PC-9 (cell line): ENCODE results near the gene TCF12.

Experiments used
- CTCF ChIP-seq: fragments of 200-600 bp; sonication (generic); conservative IDR thresholded peaks from 2 replicates; pipeline ENCODE4 v1.6.1; 2017; ENCODE audit warnings: mixed run types, antibody characterized with exemption, mild to moderate bottlenecking, moderate library complexity
- EZH2 ChIP-seq: fragments of 200-600 bp; sonication (generic); IDR thresholded peaks from 2 replicates; pipeline ENCODE4 v1.8.0; 2017; ENCODE audit warnings: antibody characterized with exemption, low read depth

GRCh38 chr15:57329582-57330367, 411.3 kb downstream of the TCF12 start:
- TF ChIP-seq CTCF (no peak), EZH2 (no peak)
